ENCODE measurements around the gene SFXN5. TPM values are rescaled to one million over a fixed set of nuclear protein-coding genes. Genes with fewer than 3 reads are reported as not detected.

Gene SFXN5
- total and polyA plus RNA-seq, 2 donors (not counting 3 experiments of a cell fraction or from before 2014, with no cell fraction given), result 18.7 to 28.6 TPM

DNA sequence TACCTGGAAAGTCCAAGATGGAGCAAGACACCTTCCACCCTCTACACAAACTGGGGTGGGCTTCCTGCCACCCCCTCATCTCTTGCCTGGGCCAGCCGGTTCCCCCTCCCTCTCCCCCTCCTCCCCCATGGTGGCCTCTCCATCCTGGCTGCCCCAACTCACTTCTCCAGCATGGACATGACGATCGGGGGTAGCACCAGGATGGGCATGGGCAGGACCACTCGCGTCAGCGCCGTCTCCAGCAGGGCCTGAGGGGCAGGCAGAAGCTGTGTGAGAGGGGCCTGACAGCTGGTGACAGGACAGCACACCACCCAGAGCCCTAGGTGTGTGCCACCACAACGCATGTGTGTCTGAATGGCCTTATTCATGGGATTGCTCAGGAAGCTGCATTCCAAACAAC lies 103.2 kb downstream of the SFXN5 start:
- no peaks in the 10 kb centered on the region for H3K4me1 ChIP-seq (ENCODE audit: control insufficient read depth, extremely low read depth, insufficient read depth, low read length)
- H3K36me3 ChIP-seq (ENCODE audit: control insufficient read depth in 2 of 2, extremely low read depth in 1 of 2, insufficient read depth in 2 of 2, low read length in 2 of 2), result no peaks in the 10 kb centered on the region
- dilution Hi-C loops (cut with MboI; ENCODE audit: extremely low pct_ligation_motif_present, low sequenced_read_pairs) (no loop called here), intact Hi-C loops (cut with micrococcal nuclease) (no loop called here)
- TF ChIP-seq FOS (IDR thresholded peaks at IDR 0.05; ENCODE audit: borderline replicate concordance, insufficient read depth, low read length) (no peak), MYC (IDR thresholded peaks at IDR 0.05; ENCODE audit: low read depth, low read length) (no peak), POLR2AphosphoS5 (IDR thresholded peaks at IDR 0.05; ENCODE audit: insufficient read depth, low read depth, low read length) (no peak), JUN (IDR thresholded peaks at IDR 0.05; ENCODE audit: borderline replicate concordance, insufficient read depth, insufficient read length, low read depth) (no peak), EZH2 (IDR thresholded peaks at IDR 0.05; ENCODE audit: borderline replicate concordance, low read depth, low read length, severe bottlenecking) (no peak), GATA2 (IDR thresholded peaks at IDR 0.05; ENCODE audit: insufficient read depth, insufficient read length, low read depth, low read length) (no peak), POLR2A (IDR thresholded peaks at IDR 0.05; ENCODE audit: low read depth, low read length) (no peak)
- TF ChIP-seq, protein P1, sequence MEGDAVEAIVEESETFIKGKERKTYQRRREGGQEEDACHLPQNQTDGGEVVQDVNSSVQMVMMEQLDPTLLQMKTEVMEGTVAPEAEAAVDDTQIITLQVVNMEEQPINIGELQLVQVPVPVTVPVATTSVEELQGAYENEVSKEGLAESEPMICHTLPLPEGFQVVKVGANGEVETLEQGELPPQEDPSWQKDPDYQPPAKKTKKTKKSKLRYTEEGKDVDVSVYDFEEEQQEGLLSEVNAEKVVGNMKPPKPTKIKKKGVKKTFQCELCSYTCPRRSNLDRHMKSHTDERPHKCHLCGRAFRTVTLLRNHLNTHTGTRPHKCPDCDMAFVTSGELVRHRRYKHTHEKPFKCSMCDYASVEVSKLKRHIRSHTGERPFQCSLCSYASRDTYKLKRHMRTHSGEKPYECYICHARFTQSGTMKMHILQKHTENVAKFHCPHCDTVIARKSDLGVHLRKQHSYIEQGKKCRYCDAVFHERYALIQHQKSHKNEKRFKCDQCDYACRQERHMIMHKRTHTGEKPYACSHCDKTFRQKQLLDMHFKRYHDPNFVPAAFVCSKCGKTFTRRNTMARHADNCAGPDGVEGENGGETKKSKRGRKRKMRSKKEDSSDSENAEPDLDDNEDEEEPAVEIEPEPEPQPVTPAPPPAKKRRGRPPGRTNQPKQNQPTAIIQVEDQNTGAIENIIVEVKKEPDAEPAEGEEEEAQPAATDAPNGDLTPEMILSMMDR (IDR thresholded peaks at IDR 0.05; ENCODE audit: extremely low read depth in 1 of 2, insufficient read depth in 1 of 2, low read depth in 1 of 2, low read length in 2 of 2), result no peak
- TF ChIP-seq, protein P2, sequence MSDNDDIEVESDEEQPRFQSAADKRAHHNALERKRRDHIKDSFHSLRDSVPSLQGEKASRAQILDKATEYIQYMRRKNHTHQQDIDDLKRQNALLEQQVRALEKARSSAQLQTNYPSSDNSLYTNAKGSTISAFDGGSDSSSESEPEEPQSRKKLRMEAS (IDR thresholded peaks at IDR 0.05; ENCODE audit: insufficient read depth, insufficient read length), result no peak
- no peak overlapping the region for H3K4me3 ChIP-seq (replicated peaks in 1 of 3; ENCODE audit: insufficient read depth in 1 of 3, low read depth in 1 of 3, low read length in 3 of 3)
- ChIA-PET CTCF (interaction anchor here (1.1 to 3.6 kb wide), 2 partner anchors 75 to 188 kb away, joined by 3 to 23 read pairs; no protein-coding TSS in a partner anchor), POLR2A (no interaction called here)
- no peaks in the 10 kb centered on the region for H3K79me2 ChIP-seq (ENCODE audit: control insufficient read depth, insufficient read depth, low read length)
- H3K27me3 ChIP-seq (ENCODE audit: control insufficient read depth in 2 of 2, insufficient read depth in 2 of 2, low read length in 2 of 2), result no peaks in the 10 kb centered on the region
- no peaks in the 10 kb centered on the region for H3K9me3 ChIP-seq (replicated peaks; ENCODE audit: control insufficient read depth, insufficient read depth, low read length)
- no peaks in the 10 kb centered on the region for H3K9me1 ChIP-seq (replicated peaks; ENCODE audit: control insufficient read depth, extremely low read depth, insufficient read depth, low read length)
- no peak overlapping the region for H3K27ac ChIP-seq (ENCODE audit: insufficient read depth, low read depth, low read length)
- no peak overlapping the region for H3K4me2 ChIP-seq (ENCODE audit: insufficient read depth, low read length)
- DNase-seq (ENCODE audit: low read depth, low spot score) (no peak), FAIRE-seq (no peak)
- H4K20me1 ChIP-seq (replicated peaks; ENCODE audit: control insufficient read depth, extremely low read depth, insufficient read depth, low read length), result no peaks in the 10 kb centered on the region
- no peak overlapping the region for H3K9ac ChIP-seq (replicated peaks; ENCODE audit: extremely low read depth, insufficient read depth, low read length)
- no peak overlapping the region for H2AFZ ChIP-seq (ENCODE audit: low read depth, low read length)
- no TSS peak for BruUV-seq (replicated peaks)
